ENCODE results near the gene ARHGAP15. TPM values are rescaled to one million over a fixed set of nuclear protein-coding genes. Genes with fewer than 3 reads are reported as not detected.

The ARHGAP15 gene
- total and polyA plus RNA-seq, 8 donors = 0.69 to 5.2 (median 1.5) TPM

- 82 to 87% methylated on average over 2 of the region's 2 CpGs for WGBS, 2 donors
- H3K27me3 ChIP-seq = no peaks in the 10 kb centered on the region
- intact Hi-C loops (cut with DNase I) = no loop called here
- H3K4me3 ChIP-seq = no peak overlapping the region
- TF ChIP-seq CTCF (IDR thresholded peaks at IDR 0.05) = no peak
- H3K9me3 ChIP-seq = no peaks in the 10 kb centered on the region
- peaks cover 0 to 8% (median 5%) of the 10 kb centered on the region in 3 donors for H3K4me1 ChIP-seq
- DNase-seq (no peak), FAIRE-seq (no peak), ATAC-seq (no peak)
- no peaks in the 10 kb centered on the region for H3K36me3 ChIP-seq
- H3K27ac ChIP-seq = no peak overlapping the region
These were observed 581.7 kb downstream of the ARHGAP15 start for GRCh38 chr2:143710879-143711278.

DNA sequence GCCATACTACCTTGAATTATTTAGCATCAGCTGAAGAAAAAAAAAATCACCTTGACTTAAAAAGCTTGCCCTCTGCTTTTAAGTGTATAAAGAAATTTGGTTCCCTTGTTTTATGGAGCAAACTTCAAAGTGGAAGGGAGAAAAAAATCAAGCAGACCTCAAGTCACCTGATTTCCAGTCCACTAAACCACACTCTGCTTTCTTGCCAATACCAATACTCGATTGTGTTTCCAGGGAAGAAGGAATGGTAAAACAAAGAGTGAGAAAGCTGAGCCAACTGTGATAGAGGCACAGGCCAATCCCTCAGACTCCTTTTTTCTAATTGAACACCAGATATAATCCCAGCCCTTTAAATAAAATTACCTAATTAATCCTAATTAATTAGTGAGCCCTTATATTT, 587.3 kb downstream of the ARHGAP15 start:
- peaks cover 0 to 9% (median 0%) of the 10 kb centered on the region in 3 donors for H3K4me1 ChIP-seq
- H3K36me3 ChIP-seq = no peaks in the 10 kb centered on the region
- FAIRE-seq (no peak), ATAC-seq (peak in 2 of 4 donors; percentile 78 to 80), DNase-seq (no peak)
- TF ChIP-seq CTCF (IDR thresholded peaks at IDR 0.05) = no peak
- intact Hi-C loops (cut with DNase I) = no loop called here
- no peak overlapping the region for H3K27ac ChIP-seq
- no peaks in the 10 kb centered on the region for H3K27me3 ChIP-seq
- no peak overlapping the region for H3K4me3 ChIP-seq
- 35 to 52% methylated on average over 1 of the region's 1 CpG for WGBS, 2 donors
- no peaks in the 10 kb centered on the region for H3K9me3 ChIP-seq

- no peak overlapping the region for H3K4me3 ChIP-seq
These were observed 587.8 kb downstream of the ARHGAP15 start for GRCh38 chr2:143717053-143717452.

GRCh38 chr2:143717536-143718168, 588.4 kb downstream of the ARHGAP15 start:
- no peak for TF ChIP-seq CTCF (IDR thresholded peaks at IDR 0.05)
- ATAC-seq = no peak
- no peak for DNase-seq
- H3K27ac ChIP-seq = no peak overlapping the region
- H3K27me3 ChIP-seq = no peaks in the 10 kb centered on the region
- H3K9me3 ChIP-seq = no peaks in the 10 kb centered on the region
- intact Hi-C loops (cut with DNase I) = no loop called here
- FAIRE-seq = no peak
- no peak overlapping the region for H3K4me3 ChIP-seq
- 65 to 71% methylated on average over 10 of the region's 10 CpGs for WGBS, 2 donors
- no peaks in the 10 kb centered on the region for H3K36me3 ChIP-seq
- H3K4me1 ChIP-seq = peaks cover 0 to 9% (median 0%) of the 10 kb centered on the region in 3 donors

More at GRCh38 chr2:143717053-143717452, 587.8 kb downstream of the ARHGAP15 start:
- ATAC-seq (peak in 3 of 4 donors; percentile 48 to 76 (median 74)), FAIRE-seq (no peak), DNase-seq (peak in 2 of 6 donors; percentile 6 to 31)
- no peak for TF ChIP-seq CTCF (IDR thresholded peaks at IDR 0.05)
- peaks cover 0 to 9% (median 0%) of the 10 kb centered on the region in 3 donors for H3K4me1 ChIP-seq
- no peaks in the 10 kb centered on the region for H3K36me3 ChIP-seq
- no peaks in the 10 kb centered on the region for H3K9me3 ChIP-seq
- WGBS, 2 donors = 29 to 40% methylated on average over 6 of the region's 6 CpGs
- intact Hi-C loops (cut with DNase I) = no loop called here
- no peak overlapping the region for H3K27ac ChIP-seq
- no peaks in the 10 kb centered on the region for H3K27me3 ChIP-seq

GRCh38 chr2:143718745-143719144, 589.5 kb downstream of the ARHGAP15 start:
- WGBS, 2 donors = 89 to 97% methylated on average over 2 of the region's 2 CpGs
- TF ChIP-seq CTCF (IDR thresholded peaks at IDR 0.05) = no peak
- FAIRE-seq = no peak
- DNase-seq = no peak
- no peaks in the 10 kb centered on the region for H3K9me3 ChIP-seq
- H3K4me1 ChIP-seq = peaks cover 0 to 9% (median 0%) of the 10 kb centered on the region in 3 donors
- H3K27me3 ChIP-seq = no peaks in the 10 kb centered on the region
- no peak for ATAC-seq
- H3K4me3 ChIP-seq = no peak overlapping the region
- H3K27ac ChIP-seq = no peak overlapping the region
- intact Hi-C loops (cut with DNase I) = no loop called here
- no peaks in the 10 kb centered on the region for H3K36me3 ChIP-seq
